ENCODE results near the gene DMRTB1.
A peak's percentile ranks its signal among the peaks of the same experiment; 100 is the strongest.

DMRTB1 gene

DNA sequence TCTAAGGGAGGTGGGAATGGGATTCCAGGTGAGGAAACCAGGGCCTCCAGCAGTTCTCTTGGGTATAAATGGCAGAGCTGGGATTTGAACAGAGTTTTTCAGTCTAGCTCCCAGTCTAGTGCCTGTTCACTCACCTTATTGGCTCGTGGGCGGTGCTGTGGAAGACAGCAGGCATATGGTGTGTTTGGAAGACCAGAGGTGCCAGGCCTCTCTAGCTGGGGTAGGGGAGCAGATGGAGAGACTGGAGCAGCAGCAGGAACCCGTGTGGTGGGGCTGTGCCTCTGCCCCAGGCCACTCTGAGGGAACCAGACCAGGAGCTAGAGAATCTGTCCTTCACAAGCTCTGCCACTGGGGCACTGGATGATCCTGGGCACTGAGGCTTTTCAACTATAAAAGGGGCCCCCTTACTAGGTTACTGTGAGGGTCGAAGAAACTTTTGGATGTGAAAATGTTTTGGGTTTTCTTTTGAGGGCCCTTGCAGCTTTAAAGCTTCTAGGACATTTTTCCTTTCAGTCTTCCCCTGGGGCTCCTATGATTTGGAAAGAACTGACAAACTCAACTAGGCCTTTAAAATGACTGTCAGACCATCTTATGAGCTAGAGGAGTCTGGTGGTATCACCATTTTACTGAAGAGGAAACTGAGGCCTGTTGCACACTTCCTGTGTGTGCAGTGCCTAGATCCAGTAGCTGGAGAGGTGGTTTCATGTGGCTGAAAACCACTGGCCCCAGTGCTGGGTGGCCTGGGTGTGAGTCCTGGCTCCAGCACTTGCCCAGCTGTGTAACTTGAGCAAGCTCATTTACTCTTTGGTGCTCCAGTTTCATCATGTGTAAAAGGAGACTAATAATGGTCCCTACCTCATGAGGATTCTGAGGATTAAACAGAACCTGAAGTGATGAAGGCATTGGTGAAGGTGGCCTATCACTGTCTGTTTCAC, 6.1 kb downstream of the DMRTB1 start:
- no peak for DNase-seq

DNA sequence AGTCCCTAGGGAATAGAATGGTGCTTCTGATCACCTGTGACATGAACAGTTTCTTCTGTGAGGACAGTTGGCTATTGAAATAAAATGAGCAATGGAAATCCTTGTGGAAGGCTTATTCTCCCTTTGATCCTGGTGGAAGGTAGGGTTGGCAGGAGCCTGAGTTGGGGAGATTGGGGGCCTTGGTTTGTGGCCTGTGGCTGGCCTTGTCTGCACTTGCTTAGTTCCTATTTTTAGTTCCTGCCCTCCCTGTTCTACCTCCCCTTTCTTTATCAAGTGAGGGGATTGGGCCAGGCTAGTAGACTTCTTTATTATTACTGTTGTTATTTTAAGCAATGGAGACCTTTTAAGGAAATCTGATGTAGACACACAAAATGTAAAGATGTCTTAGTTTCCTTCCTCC, 8.2 kb downstream of the DMRTB1 start:
- DNase-seq, result no peak

DNA sequence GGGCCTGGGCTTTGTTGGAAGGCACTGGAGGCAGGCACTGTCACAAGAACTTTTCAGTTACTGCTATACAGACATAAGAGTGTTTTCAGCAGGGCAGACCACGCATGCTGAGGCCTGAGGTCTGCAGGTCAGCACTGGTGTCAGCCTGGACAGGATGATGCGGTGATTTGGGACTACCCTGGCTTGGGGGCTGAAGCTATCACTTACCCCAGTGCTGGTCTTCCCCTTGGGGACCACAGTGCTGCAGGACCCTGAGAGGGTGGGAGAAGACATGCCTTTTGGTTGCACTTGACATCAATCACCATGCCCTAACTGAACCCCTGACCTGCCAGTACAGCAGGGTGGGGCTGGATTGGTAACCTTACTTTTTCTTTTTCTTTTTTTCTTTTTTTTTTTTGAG, 9.2 kb downstream of the DMRTB1 start:
- DNase-seq, result no peak

DNA sequence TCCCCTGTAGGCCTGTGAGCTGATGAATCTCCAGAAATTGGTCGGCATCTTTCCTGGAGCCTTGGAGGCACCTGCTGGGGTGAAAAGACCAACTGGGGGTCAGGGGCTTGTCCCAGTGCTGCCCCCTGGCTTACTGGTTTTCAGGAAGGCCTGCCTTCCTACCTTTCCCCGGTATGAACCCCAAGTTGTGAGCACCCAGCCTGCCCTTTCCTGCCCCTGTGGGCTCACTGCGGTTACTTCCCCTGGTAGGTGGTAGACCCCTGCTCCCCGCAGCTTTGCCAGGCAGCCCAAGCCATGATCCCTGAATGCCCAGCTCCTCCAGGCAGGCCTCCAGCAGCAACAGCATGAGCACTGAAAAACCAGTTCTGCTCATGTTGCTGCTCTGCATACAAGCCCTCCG, 10.2 kb downstream of the DMRTB1 start:
- no peak for DNase-seq

DNA sequence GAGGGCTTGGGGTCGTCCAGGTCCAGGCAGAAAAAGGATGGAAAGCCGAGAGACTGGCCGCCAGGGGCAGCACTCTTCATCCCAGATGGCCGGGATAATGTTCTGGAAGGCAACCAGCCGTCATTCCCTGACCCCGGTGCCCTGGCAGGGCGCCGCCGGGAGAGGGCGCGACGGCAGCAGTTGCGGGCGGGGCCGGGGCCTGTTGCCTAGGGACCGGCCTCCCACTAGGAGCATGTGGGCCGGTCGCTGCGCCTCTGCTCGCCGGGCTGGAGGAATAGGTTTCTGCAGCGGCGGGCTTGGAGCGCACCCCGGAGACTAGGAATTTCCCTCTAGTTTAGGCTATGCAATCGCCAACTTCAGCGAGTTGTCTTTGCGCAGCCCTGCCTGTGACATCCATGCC, 11.0 kb downstream of the DMRTB1 start:
- no peak for DNase-seq

DNA sequence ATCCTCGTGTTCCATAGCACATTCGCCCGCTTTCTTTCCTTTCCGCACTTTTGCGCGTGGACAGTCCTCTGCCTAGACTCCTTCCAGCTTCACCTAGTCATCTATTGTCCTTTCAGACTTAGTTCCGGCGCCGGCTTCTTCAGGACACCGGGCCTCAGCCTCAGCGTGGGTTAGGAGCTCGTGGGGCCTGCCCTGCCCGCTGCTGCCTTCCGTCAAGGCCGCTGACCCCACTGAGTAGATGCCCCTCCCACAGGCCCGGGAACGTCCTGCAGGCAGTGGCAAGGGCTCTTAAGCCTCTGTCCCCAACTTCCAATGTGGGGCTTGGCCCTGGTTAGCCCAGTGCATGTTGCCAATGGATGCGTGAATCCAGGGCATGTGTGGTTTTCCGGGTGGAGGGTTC, 11.4 kb downstream of the DMRTB1 start:
- no peak for DNase-seq

DNA sequence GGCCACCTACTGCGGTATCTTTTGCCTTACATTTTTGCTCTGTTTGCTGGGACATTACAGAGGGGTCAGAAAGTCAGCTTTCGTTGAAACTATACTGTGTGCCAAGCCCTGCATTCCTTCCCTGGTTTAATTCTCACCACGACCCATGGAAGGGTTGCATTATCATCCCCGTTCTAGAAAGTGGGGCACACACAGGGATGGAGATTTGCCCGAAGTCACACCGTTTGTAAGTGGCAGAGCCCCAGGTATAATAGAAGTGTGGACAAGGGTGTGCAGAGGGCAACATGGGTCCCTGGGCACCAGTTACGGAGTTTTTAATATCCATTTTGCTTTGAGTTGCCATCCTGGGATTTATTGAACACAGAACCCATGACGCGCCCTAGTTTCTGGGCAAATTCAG, 11.8 kb downstream of the DMRTB1 start:
- no peak for DNase-seq

DNA sequence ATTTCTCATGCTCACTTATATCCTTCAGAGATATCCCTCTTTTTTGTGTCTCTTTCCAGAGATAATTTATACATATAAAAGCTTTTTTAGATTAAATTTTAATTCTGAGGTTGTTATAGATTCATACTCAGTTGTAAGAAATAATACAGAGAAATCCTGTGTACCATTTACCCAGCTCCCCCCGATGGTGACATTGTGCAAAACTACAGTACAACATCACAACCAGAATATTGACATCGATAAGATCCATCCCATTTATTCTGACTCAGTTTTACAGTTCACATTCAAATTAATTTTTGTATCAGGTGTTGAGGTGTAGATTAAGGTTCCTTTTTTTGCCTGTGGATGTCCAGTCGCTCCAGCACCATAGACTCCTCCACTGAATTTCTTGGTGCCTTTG, 14.3 kb downstream of the DMRTB1 start:
- DNase-seq, result no peak

DNA sequence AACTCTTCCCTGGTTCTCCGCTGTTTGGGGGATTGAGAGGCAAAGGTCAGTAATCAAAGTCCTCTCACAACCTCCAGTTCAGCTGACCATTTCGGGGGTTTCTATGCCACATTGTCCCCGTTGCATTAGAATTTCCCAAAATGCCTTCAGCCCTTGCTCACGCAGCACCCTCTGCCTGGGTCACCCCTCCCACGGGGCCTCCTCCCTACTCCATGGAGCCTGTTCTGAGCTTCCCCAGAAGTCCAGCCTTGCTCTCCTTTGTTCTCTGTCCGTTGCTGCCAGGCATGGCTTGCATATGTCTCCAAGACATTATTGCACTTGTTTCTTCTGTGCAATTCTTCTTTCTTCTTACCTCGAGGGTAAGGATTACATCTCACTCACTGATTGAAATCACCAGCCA, 16.5 kb downstream of the DMRTB1 start:
- no peak for DNase-seq

DNA sequence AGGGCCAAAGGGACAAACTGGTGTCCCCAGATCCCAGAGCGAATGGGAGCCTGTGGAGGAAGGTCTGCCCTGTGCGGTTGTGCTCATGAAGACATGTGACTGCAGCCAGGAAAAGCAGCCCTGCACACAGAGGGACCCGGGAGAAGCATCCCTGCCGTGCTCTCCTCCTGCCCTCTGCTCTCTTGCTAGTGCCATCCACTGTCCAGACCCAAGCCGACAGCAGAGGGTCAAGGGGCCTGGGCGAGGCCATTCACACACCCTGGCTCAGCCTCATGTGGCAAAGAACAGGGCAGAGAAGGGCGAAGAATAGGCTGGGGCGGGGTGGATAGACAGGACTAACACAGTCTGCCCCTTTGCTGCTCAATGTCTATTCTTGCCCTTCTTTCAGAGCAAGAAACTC, 17.4 kb downstream of the DMRTB1 start:
- DNase-seq, result no peak

DNA sequence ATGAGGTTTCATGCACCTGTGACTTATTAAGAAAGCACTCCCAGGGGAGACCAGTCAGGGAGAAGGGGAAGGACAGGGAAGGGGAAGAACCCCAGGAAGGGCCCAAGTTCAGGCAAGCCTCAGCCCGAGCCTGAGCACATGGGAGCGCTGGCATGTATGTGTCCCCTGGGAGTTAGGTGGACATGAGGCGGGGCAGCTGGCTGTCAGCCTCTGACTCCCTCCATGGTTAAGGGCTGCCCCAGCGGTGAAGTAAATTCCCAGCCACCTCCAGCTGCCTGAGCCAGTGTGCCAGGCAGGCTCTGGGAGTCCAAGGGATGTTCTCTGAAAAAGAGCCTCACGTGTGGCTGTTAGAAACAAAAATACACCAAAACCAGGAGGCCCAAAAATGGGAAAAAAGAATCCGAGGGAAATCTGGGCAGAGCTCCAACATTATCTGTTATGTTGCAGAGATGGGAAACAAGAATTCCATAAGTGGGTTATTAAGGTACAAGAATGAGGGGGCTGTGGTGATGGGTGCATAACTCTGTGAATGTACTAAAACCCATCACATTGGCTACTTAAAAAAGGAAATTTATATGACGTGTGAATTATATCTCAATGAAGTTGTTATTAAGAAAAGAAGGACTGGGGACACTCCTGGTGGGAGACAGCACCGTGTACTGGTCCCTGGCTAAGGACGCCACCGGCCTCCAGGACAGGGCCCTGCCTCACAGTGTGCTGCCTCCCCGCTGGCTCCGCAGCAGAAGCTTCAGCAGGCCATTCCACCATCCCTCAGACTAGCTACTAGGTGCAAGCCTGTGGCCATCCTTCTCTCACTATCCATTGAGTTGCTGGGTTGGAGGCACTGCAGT, 18.7 kb downstream of the DMRTB1 start:
- DNase-seq, result no peak

DNA sequence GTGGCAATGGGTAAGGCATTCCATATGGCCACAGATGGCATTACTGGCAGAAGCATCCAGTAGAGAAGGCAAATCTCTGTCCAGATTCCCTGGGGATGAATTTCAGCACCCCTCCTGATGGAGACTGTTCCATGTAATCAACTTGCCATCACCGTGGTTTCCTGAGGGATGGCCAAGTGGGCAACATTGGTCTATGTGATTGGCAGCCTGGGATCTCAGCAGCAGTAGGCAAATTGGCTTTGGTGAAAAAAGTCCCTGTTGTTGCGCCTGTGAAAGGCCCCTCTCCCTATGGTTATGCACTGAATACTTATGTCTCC, 19.3 kb downstream of the DMRTB1 start:
- no peak for DNase-seq

DNA sequence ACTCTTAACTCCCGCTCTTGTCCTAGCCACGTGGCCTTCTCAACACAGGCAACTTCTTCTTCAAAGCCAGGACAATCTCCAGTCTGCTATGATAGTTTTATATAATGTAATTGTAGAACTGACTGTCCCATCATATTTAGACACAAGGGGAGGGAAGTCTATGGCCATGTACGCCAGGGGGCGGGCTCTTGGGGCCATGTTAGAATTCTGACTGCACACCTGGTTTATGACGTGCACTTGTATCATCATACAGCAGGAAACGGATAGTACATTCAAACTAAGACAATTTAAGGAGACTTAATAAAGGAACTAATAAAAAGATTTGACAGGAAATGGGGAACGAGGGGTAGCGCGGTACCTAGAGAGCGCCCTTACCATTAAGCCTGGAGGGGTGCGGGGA, 21.5 kb downstream of the DMRTB1 start:
- no peak for DNase-seq

DNA sequence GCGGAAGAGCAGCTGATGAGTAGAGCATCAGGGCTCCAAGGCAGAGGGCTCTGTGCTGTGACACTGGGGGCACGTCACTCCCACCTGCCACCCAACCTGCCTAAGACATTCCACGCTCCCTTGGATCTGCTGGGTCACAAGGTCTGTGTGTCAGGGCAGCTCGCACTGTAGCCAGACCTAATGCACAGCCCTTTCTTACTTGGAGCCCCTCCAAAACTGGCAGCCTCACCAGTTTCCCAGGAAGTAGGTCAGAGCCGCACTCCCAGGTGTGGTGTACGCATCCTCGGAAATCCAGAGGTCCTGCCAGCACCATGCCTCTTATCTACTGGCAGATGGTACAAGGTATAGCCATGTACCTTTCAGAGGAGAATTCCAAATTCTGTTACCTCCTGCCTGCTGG, 22.3 kb downstream of the DMRTB1 start:
- no peak for DNase-seq

DNA sequence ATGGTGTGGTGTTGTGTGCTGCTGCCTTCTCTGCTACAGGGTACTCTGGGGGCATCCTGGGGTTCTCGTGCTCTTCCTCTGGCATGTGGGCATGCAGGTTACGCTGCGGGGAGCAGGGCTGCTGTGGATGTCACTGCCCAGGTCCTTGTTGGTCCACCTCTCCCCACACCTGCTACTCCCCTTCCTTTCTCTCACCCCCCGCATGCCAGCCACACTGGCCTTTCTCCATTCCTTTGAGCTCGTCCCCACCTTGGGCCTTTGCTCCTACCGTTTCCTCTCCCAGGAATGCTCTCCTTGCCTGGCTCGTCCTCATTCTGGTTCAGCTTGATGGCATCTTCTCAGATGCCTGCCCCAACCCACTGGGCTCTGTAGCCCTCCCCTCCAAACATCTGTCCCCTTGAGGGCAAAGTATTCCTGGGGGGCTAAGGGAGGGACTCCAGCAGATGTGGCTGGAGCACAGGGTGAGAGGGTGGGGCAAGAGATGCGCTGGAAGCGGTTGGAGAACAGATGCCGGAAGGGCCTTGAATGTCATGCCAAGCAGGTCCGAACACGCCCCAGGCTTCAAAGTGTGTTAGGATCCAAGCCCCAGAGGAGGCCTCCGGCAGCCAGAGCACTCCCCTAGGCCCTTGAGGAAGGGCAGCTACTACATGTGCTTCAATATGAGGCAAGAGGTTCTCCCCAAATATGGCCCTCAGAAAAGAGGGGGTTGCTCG, 23.4 kb downstream of the DMRTB1 start:
- no peak for DNase-seq

DNA sequence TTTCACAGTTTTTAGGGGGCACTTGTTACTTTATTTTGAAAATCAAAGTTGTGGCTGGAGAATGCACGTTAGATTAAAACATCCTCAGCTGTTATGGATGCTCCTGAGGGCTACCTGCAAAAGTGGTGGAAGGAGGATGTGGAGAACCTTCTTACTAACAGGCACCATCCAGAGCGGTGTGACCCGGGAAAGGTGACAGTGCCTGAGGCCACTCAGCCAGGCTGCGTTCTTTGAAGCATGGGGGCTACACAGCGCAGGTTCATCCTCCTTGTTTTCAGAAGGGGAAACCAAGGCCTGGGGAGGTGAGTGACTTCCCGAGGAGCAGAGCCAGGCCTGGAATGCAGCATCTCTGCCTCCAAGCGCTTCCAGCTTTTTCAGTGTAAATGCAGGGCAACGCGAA, 24.0 kb downstream of the DMRTB1 start:
- DNase-seq, result no peak

DNA sequence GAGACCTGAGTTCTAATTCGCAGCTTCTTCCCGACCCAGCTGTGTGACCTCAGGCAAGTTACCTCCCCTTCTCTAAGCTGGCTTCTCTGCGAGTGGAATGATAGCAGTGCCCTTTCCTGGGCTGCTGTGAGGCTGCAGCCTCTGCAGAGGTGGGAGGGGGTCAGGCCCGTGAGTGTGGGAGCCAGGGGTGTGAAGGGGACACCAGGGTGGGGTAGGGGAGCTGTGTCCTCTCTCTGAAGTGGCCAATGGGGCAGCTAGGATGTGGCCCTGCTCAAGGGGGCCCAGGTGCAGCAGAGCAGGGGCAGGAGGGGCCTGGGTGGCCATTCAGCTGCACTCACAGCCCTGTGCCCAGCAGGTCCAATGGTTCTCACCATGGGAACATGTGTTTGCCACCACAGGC, 24.5 kb downstream of the DMRTB1 start:
- no peak for DNase-seq

DNA sequence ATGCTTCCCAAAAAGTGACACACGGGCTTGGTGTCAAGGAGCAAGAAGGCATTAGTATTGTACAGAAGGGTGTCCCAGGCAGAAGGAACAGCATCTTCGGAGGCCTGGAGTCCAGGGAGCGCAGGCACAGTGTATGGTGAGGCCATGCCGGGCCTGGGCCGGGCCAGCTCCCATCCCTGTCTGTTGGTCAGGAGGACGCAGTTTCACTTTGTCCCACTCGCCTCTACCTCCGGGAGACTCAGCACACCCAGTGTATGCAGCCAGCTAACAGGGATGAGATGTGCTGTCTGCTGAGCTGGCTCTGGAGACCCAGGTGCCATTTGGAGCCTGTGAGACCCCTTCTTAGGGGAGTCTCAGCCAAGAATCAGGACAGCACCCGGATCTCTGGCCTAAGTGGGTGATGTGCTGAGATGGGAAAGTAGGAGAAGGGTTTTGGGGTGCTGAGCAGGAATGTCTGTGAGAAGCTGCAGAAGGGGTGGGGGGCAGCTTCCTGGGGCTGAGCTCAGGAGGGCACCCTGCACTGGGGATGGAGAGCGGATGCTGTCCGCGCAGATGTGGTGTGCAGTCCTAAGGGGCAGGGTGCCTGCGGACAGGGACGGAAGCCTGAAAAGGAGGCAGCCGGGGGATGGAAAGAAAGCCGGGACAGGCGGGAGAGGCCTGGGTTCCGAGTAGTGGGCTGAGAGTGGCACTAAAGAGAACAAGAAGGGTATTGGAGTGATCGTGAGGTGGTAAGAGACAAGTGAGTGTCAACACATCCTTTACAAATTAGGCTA, 25.7 kb downstream of the DMRTB1 start:
- DNase-seq, result no peak

DNA sequence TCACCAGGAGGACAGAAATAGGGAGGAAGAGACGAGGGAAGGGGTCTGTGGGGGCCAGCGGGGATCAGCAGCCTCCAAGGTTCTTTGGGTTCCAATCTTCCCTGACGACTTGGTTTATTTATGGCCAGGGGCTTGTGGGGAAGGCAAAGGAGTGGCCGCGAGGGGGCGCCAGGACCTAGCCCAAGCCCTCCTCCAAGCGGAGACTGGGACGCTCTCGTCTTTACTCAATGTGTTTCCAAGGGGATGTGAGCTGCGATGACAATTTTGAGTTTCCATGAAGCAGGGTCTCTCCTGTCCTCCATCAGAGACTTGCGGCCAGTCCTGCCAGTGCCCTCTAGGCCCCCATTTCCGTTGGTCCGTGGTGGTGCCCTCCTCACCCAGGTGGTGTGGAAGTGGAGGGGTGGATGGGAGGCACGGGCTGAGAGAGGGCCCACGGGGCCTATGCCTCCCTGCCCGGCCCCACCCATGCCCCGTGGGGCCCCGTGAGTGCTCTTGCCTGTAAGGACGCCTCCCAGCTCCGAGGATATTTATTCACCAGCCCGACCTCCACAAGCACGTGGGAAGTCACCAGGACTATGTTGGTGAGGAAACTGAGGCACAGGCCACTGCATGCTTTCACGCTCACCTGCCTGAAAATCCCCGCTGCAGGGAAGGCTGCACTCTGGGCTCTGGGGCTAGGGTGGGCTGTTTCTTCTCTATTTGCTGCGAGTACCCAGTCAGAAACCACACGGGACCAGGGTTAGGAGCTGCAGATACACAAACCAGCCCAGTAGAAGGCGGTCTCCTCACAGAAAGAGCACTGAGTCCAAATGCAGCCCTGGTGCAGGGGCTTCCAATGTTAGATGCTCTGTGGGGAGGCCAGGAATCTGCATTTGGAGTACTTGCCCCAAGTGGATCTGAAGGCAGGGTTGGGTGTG, 26.5 kb downstream of the DMRTB1 start:
- peak; percentile 2 to 40 (median 28) for DNase-seq

DNA sequence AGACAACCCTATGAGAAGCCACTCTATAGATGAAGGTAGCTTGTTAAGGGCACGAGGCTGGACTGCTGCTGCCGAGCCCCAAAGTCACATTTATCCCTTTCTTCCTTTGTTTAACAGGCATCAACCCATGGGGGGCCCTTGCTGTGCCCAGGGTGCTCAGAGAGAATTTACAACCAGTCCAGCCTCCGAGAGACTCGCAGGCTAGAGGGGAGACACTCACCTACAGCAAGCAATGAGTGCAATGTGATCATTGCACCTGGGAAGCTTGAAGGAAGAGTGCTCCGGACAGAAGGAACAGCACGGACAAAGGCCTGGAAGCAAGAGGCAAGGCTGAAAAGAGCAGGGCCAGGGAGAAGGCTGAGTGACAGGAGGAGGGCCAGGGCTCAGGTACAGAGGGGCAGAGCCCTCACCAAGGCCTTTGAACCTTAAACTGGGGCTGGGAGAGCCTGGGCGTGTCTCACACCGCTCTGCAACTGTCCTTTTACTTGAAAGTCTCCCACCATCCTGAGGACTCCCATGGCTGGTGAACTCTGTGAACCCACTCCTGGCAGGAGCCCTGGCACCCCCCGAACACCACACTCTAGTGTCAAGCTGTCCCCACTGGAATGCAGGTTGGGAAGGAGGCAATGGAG, 27.3 kb downstream of the DMRTB1 start:
- no peak for DNase-seq

DNA sequence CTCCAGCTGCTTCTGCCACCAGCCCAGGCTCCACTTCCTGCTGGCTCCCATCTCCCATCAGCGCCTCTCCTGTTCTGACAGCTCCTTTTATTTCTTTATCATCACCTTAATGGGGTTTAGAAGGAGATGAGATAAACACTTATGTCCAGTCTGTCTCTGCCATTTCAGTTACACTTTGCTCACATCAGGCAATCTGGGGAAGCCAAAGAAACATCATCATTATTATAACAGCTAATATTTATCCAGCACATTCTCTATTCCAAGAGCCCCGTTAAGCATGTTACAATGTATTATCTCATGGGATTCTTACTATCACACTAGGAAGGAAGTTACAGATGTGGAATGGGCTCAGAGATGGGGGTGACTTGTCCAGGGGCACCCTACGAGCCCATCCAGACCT, 31.2 kb downstream of the DMRTB1 start:
- no peak for DNase-seq

Data from activated naive CD4-positive, alpha-beta T cell (primary cell).